BLaER1 treated with 17β-estradiol and CSF1 and Interleukin-3, amounts not matched to agents 10 nM and 100 nM (cell line): Measurements from ENCODE around the gene TRIM25.

ENCODE experiments used
- H3K27ac ChIP-seq, 11 experiments: shearing (Covaris generic); formaldehyde crosslinking; 2 replicates each; pipeline ENCODE4 v1.8.1; 2022
- H3K27me3 ChIP-seq, 11 experiments: shearing (Covaris generic); formaldehyde crosslinking; 2 replicates each; pipeline ENCODE4 v1.8.1; 2022
- H3K36me3 ChIP-seq, 11 experiments: shearing (Covaris generic); formaldehyde crosslinking; 2 replicates each; pipeline ENCODE4 v1.8.1; 2022
- H3K4me1 ChIP-seq, 10 experiments: shearing (Covaris generic); formaldehyde crosslinking; 2 replicates each; pipeline ENCODE4 v1.8.1; 2022
- H3K4me2 ChIP-seq, 11 experiments: shearing (Covaris generic); formaldehyde crosslinking; 2 replicates each; pipeline ENCODE4 v1.8.1; 2022
- H3K4me3 ChIP-seq, 10 experiments: shearing (Covaris generic); formaldehyde crosslinking; 2 replicates each; pipeline ENCODE4 v1.8.1; 2022
- H3K9ac ChIP-seq, 11 experiments: shearing (Covaris generic); formaldehyde crosslinking; 2 replicates each; pipeline ENCODE4 v1.8.1; 2022
- H3K9me3 ChIP-seq, 11 experiments: shearing (Covaris generic); formaldehyde crosslinking; replicated peaks in 1 of 11; 2 replicates each; pipeline ENCODE4 v1.8.1; 2022
- H4K20me1 ChIP-seq, 11 experiments: shearing (Covaris generic); formaldehyde crosslinking; 2 replicates each; pipeline ENCODE4 v1.8.1; 2022
- Cebpa-rat ChIP-seq, 11 experiments: shearing (Covaris generic); IDR thresholded peaks; 2 replicates each; pipeline ENCODE4 v1.8.1; 2022

The TRIM25 gene

GRCh38 chr17:56917559-56918296, 3.9 kb upstream of the TRIM25 start:
- Histone ChIP-seq H3K4me3 (no peak overlapping the region), H3K9ac (no peak overlapping the region), H3K9me3 (peaks cover 23 to 36% (median 29%) of the 10 kb centered on the region in 11 experiments; a peak in 21 of 22 replicates), H3K36me3 (no peaks in the 10 kb centered on the region), H3K27ac (peak overlapping the region in 1 of 11 experiments; percentile 98; a peak in 1 of 22 replicates), H3K4me1 (peaks cover 16 to 40% (median 23%) of the 10 kb centered on the region in 10 experiments), H3K4me2 (no peak overlapping the region), H4K20me1 (peaks cover 0 to 10% (median 7%) of the 10 kb centered on the region in 11 experiments; a peak in 8 of 22 replicates), H3K27me3 (no peaks in the 10 kb centered on the region)
- TF ChIP-seq Cebpa-rat (IDR thresholded peaks at IDR 0.05) = no peak

DNA sequence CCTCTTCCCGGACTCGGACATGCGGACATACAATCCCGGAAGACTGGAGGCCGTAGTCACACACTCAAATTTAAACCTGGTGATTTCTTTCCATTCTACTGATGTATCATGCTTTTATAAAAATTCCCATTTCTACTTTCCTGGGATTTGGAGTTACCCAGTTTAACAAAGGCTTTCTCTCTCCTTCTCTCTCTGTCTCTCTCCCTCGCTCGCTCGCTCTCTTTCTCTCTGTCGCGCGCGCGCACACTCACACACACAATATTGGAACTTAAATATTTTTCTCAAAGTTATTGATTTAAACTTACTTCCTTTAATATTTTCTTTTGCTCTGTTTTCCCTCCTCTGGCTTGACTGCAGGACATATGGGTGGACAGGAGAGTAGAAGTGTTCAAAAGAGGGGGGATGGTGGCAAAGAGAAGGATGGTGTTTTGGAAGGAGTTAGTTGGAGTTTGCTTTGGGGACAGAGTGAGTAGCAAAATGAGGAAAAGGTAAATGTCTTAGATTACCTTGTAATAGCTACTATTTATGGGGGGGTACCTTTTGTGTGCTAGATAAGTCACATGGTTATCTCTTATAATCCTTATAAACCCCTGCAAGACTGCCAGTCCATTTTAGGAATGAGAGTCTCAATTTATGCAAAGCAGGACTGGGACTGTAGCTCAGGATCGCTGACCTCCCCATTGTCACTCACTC, 878 bp upstream of the TRIM25 start:
- Histone ChIP-seq H3K9me3 (peaks cover 22 to 32% (median 27%) of the 10 kb centered on the region in 11 experiments; a peak in 21 of 22 replicates), H3K27me3 (no peaks in the 10 kb centered on the region), H3K36me3 (peaks cover 0 to 22% (median 7%) of the 10 kb centered on the region in 11 experiments; a peak in 8 of 22 replicates), H3K4me3 (peak overlapping the region; percentile 83 to 99 (median 92)), H4K20me1 (peaks cover 15 to 40% (median 31%) of the 10 kb centered on the region in 11 experiments; a peak in 15 of 22 replicates), H3K27ac (peak overlapping the region; percentile 90 to 98 (median 97)), H3K4me2 (peak overlapping the region; percentile 85 to 98 (median 97)), H3K4me1 (peaks cover 42 to 63% (median 50%) of the 10 kb centered on the region in 10 experiments), H3K9ac (peak overlapping the region; percentile 90 to 98 (median 96))
- TF ChIP-seq Cebpa-rat (IDR thresholded peaks at IDR 0.05) = no peak

DNA sequence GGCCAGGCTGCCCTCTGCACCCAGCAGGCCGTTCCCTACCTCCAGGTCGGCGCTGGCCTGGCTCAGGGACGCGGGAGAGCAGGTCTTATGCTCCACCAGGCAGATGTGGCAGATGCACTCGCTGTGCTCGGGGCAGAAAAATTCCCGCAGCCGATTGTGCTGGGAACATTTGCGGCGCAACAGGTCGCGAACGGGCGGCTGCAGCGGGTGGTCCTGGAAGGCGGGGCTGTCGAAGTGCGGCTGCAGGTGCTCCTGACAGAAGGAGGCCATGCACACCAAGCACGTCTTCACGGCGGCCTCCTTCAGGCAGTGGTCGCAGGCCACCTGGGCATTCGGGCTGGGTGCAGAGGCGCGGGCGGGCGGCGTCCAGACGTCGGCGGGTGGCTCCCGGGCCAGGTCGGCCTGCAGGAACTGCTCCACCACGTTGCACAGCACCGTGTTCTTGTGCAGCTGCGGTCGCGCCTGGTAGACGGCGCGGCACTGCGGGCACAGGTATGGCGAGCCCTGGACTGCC, 439 bp downstream of the TRIM25 start:
- TF ChIP-seq Cebpa-rat (IDR thresholded peaks at IDR 0.05) = no peak
- H3K4me1 ChIP-seq = peaks cover 55 to 63% (median 60%) of the 10 kb centered on the region in 10 experiments

GRCh38 chr17:56913000-56913311, 893 bp downstream of the TRIM25 start:
- Histone ChIP-seq H3K9ac (peak overlapping the region; percentile 90 to 98 (median 96)), H3K4me1 (peaks cover 60 to 68% (median 65%) of the 10 kb centered on the region in 10 experiments)

More for the DNA sequence above, 439 bp downstream of the TRIM25 start:
- Histone ChIP-seq H3K4me2 (peak overlapping the region; percentile 93 to 98 (median 97)), H3K9me3 (peaks cover 11 to 20% (median 16%) of the 10 kb centered on the region in 11 experiments; a peak in 20 of 22 replicates), H4K20me1 (peaks cover 25 to 53% (median 44%) of the 10 kb centered on the region in 11 experiments; a peak in 20 of 22 replicates), H3K9ac (peak overlapping the region; percentile 90 to 98 (median 96)), H3K4me3 (peak overlapping the region; percentile 83 to 99 (median 92)), H3K27me3 (no peaks in the 10 kb centered on the region), H3K36me3 (peaks cover 0 to 35% (median 17%) of the 10 kb centered on the region in 11 experiments; a peak in 13 of 22 replicates), H3K27ac (peak overlapping the region; percentile 90 to 98 (median 97))

GRCh38 chr17:56912105-56912999, 1.5 kb downstream of the TRIM25 start:
- Histone ChIP-seq H3K9me3 (peaks cover 4 to 12% (median 9%) of the 10 kb centered on the region in 11 experiments; a peak in 19 of 22 replicates), H3K36me3 (peaks cover 3 to 45% (median 20%) of the 10 kb centered on the region in 11 experiments), H4K20me1 (peaks cover 25 to 62% (median 52%) of the 10 kb centered on the region in 11 experiments; a peak in 20 of 22 replicates), H3K4me2 (peak overlapping the region; percentile 93 to 98 (median 97)), H3K9ac (peak overlapping the region; percentile 90 to 98 (median 96)), H3K4me3 (peak overlapping the region; percentile 83 to 99 (median 92)), H3K4me1 (peaks cover 64 to 74% (median 69%) of the 10 kb centered on the region in 10 experiments), H3K27ac (peak overlapping the region; percentile 90 to 98 (median 97)), H3K27me3 (no peaks in the 10 kb centered on the region)
- no peak for TF ChIP-seq Cebpa-rat (IDR thresholded peaks at IDR 0.05)

More at GRCh38 chr17:56913000-56913311, 893 bp downstream of the TRIM25 start:
- no peak for TF ChIP-seq Cebpa-rat (IDR thresholded peaks at IDR 0.05)
- peak overlapping the region; percentile 83 to 99 (median 92) for H3K4me3 ChIP-seq
- peaks cover 25 to 57% (median 47%) of the 10 kb centered on the region in 11 experiments; a peak in 20 of 22 replicates for H4K20me1 ChIP-seq
- H3K36me3 ChIP-seq = peaks cover 0 to 39% (median 17%) of the 10 kb centered on the region in 11 experiments; a peak in 13 of 22 replicates
- peak overlapping the region; percentile 93 to 98 (median 97) for H3K4me2 ChIP-seq
- H3K27me3 ChIP-seq = no peaks in the 10 kb centered on the region
- peaks cover 10 to 18% (median 15%) of the 10 kb centered on the region in 11 experiments; a peak in 20 of 22 replicates for H3K9me3 ChIP-seq
- peak overlapping the region; percentile 90 to 98 (median 97) for H3K27ac ChIP-seq

DNA sequence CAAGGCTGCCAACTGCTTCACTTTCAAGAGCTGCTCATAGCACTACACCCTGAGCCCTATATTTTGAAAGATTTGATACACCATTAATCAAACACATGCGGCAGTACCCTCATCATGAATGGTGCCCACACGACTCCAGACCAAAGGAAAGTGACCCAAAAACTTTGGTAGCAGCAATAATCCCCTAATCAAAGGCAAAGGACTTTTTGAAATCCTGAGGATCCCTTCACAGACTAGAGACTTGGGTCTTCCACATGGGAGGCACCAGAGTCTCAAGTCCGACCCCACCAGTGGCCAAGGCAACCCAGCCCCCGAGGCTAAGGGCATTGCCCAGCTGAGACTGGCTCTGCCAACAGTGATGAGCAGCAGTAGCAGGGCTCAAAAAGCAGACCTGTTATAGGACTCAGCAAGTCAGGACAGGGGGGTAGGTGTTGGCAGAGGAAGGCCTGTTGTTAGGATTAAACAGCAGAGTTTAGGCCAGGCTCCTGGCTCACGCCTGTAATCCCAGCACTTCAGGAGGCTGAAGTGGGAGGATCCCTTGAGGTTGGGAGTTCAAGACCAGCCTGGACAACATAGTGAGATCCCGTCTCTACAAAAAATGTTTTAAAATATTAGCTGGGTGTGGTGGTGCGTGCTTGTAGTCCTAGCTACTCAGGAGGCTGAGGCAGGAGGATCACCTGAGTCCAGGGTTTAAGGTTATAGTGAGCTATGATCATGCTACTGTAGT, 3.2 kb downstream of the TRIM25 start:
- Histone ChIP-seq H3K36me3 (peaks cover 20 to 62% (median 37%) of the 10 kb centered on the region in 11 experiments), H3K4me1 (peaks cover 55 to 75% (median 66%) of the 10 kb centered on the region in 10 experiments), H3K27ac (peak overlapping the region in 7 of 11 experiments; percentile 3 to 43 (median 12); a peak in 10 of 22 replicates), H3K4me3 (peak overlapping the region in 9 of 10 experiments; percentile 14 to 99 (median 91); a peak in 15 of 20 replicates), H3K27me3 (no peaks in the 10 kb centered on the region), H3K9ac (peak overlapping the region in 10 of 11 experiments; percentile 2 to 97 (median 38); a peak in 10 of 22 replicates), H4K20me1 (peaks cover 25 to 69% (median 58%) of the 10 kb centered on the region in 11 experiments; a peak in 20 of 22 replicates), H3K9me3 (no peaks in the 10 kb centered on the region), H3K4me2 (peak overlapping the region; percentile 93 to 98 (median 97))
- no peak for TF ChIP-seq Cebpa-rat (IDR thresholded peaks at IDR 0.05)
